Stomach (tissue), 9 donors: ENCODE measurements around the gene FMO2. TPM values are rescaled to one million over a fixed set of nuclear protein-coding genes. Genes with fewer than 3 reads are reported as not detected.

ENCODE experiments used
- DNase-seq, 2 donors: peaks; one replicate each; pipeline versions ENCODE4 v3.0.0 to v3.0.0-alpha.2; 2013 to 2019
- H3K27ac ChIP-seq, 5 donors: fragments of 200-600 bp in 4 of 5; sonication (generic) in 4 of 5; one replicate each; pipeline ENCODE4 v1.5.1; 2013 to 2019; ENCODE audit warnings: mild to moderate bottlenecking in 1 of 5, moderate library complexity in 1 of 5
- H3K27me3 ChIP-seq, 3 donors: fragments of 200-600 bp; sonication (generic); one replicate each; pipeline ENCODE4 v1.5.1; 2017 to 2019; ENCODE audit warnings: mixed run types in 1 of 3
- H3K36me3 ChIP-seq, 4 donors: fragments of 200-600 bp; sonication (generic); 1 replicate in 3 of 4; 2 replicates in 1 of 4; pipeline ENCODE4 v1.5.1; 2016 to 2019
- H3K4me1 ChIP-seq, 4 donors: fragments of 200-600 bp; sonication (generic); one replicate each; pipeline ENCODE4 v1.5.1; 2016 to 2019
- H3K4me3 ChIP-seq, 4 donors: fragments of 200-600 bp; sonication (generic) in 3 of 4; one replicate each; pipeline ENCODE4 v1.5.1; 2016 to 2019; ENCODE audit warnings: mild to moderate bottlenecking in 1 of 4
- H3K9me3 ChIP-seq, 4 donors: fragments of 200-600 bp; sonication (generic); one replicate each; pipeline ENCODE4 v1.5.1; 2016 to 2019
- EP300 ChIP-seq: sonication (generic); formaldehyde crosslinking; IDR thresholded peaks from one replicate; pipeline ENCODE4 v1.6.1; 2017; ENCODE audit warnings: antibody characterized with exemption
- POLR2A ChIP-seq, 4 donors: fragments of 450-650 bp; IDR thresholded peaks; one replicate each; pipeline ENCODE4 v1.6.1; 2016; ENCODE audit warnings: antibody characterized with exemption in 4 of 4, control low read depth in 2 of 4, mild to moderate bottlenecking in 1 of 4, moderate library complexity in 1 of 4
- POLR2AphosphoS5 ChIP-seq, 3 donors: sonication (generic); formaldehyde crosslinking; IDR thresholded peaks; one replicate each; pipeline ENCODE4 v1.6.1; 2016; ENCODE audit warnings: antibody characterized with exemption in 3 of 3
- WGBS, 5 donors: extraction: QIAGEN DNeasy Blood & Tissue Kit in 3 of 5; methylation state at CpG; one replicate each; pipeline versions ENCODE4 v1.1.5 to v1.1.7; 2013 to 2018; 5-methylcytosine and 5-hydroxymethylcytosine counted together
- intact Hi-C: fragments of 100-400 bp; cut with DNase I; formaldehyde crosslinking; loops from one replicate; pipeline ENCODE4 v1.15.1; 2023; ENCODE audit warnings: low total_unique reads
- polyA plus RNA-seq, 3 donors: library from polyadenylated mRNA; stranded (reverse); fragments of 200-250 nt; gene quantifications; one replicate each; pipeline ENCODE4 v1.2.3, GENCODE V29; 2013
- total RNA-seq, 5 donors: library from RNA; depleted of rRNA; stranded (reverse); fragments of >200 nt; gene quantifications; one replicate each; pipeline versions ENCODE4 v1.1.0 to v1.2.3, GENCODE V29; 2014 to 2016
- TF ChIP-seq, protein P1 (sequence below), 7 experiments: fragments of 450-650 bp in 4 of 7; fragments of 200-600 bp in 3 of 7; sonication (generic) in 3 of 7; IDR thresholded peaks; one replicate each; pipeline ENCODE4 v1.5.1; 2016 to 2019; ENCODE audit warnings: antibody characterized with exemption in 7 of 7, control low read depth in 2 of 7, mild to moderate bottlenecking in 1 of 7
- donor health status: healthy with polysubstance abuse.
- donor health status: Bipolar disorder and iron deficiency.
- donor health status: healthy.

FMO2 gene
- total and polyA plus RNA-seq, 8 donors = 2.8 to 47.3 (median 5.8) TPM; not detected in 1

DNA sequence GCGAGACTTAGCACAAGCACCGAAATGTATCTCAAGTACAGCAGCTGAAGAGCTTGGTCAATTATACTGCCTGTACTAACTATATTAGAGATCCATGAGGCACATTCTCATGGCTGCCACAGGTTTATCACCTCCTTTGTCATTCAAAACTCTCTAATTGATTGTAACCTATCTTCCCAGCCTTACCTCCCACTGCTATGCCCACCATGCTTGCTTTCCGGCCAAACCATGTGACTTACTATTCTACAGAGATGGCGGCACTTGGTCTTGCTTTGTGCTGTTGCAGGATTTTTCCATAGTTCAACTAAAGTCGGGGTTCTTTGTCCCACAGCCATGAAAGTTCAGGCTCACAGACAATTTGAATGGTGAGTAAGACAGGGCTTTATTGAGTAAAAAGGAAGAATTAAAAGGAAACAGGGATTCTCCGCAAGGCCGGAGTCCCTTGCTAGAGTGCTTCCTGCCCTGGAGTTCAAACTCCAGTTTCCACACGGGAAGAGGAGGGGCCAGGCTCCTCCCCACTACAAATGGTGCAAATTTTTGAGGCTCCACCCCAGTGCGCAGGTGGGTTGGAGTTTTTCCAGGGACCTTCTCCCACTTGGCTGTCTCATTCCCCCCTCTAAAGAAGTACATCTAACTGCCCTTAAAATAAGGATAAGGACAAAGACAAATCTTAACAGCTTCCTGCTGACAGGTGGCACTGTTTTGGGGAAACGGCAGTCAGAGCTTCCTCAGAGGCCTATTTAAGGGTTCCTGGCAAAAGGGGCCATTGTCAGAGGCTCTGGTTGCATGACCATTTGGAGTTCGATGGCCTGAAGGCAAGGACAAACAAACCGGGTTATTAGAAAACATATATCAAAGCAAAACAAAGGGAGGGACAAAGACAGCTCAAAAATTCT lies 28.7 kb downstream of the FMO2 start:
- intact Hi-C loops = no loop called here
- no peaks in the 10 kb centered on the region for H3K36me3 ChIP-seq
- 79 to 84% (median 82%) methylated on average over 12 of the region's 12 CpGs for WGBS, 5 donors
- no peak for TF ChIP-seq EP300
- no peak for TF ChIP-seq POLR2AphosphoS5 (IDR thresholded peaks at IDR 0.05)
- no peak for TF ChIP-seq POLR2A (IDR thresholded peaks at IDR 0.05)
- TF ChIP-seq, protein P1, sequence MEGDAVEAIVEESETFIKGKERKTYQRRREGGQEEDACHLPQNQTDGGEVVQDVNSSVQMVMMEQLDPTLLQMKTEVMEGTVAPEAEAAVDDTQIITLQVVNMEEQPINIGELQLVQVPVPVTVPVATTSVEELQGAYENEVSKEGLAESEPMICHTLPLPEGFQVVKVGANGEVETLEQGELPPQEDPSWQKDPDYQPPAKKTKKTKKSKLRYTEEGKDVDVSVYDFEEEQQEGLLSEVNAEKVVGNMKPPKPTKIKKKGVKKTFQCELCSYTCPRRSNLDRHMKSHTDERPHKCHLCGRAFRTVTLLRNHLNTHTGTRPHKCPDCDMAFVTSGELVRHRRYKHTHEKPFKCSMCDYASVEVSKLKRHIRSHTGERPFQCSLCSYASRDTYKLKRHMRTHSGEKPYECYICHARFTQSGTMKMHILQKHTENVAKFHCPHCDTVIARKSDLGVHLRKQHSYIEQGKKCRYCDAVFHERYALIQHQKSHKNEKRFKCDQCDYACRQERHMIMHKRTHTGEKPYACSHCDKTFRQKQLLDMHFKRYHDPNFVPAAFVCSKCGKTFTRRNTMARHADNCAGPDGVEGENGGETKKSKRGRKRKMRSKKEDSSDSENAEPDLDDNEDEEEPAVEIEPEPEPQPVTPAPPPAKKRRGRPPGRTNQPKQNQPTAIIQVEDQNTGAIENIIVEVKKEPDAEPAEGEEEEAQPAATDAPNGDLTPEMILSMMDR (IDR thresholded peaks at IDR 0.05) = no peak
- DNase-seq = no peak
- H3K9me3 ChIP-seq = no peaks in the 10 kb centered on the region
- H3K4me1 ChIP-seq = peaks cover 0 to 43% (median 17%) of the 10 kb centered on the region in 4 donors
- no peak overlapping the region for H3K4me3 ChIP-seq
- no peaks in the 10 kb centered on the region for H3K27me3 ChIP-seq
- peak overlapping the region in 1 of 5 donors; percentile 22 for H3K27ac ChIP-seq

DNA sequence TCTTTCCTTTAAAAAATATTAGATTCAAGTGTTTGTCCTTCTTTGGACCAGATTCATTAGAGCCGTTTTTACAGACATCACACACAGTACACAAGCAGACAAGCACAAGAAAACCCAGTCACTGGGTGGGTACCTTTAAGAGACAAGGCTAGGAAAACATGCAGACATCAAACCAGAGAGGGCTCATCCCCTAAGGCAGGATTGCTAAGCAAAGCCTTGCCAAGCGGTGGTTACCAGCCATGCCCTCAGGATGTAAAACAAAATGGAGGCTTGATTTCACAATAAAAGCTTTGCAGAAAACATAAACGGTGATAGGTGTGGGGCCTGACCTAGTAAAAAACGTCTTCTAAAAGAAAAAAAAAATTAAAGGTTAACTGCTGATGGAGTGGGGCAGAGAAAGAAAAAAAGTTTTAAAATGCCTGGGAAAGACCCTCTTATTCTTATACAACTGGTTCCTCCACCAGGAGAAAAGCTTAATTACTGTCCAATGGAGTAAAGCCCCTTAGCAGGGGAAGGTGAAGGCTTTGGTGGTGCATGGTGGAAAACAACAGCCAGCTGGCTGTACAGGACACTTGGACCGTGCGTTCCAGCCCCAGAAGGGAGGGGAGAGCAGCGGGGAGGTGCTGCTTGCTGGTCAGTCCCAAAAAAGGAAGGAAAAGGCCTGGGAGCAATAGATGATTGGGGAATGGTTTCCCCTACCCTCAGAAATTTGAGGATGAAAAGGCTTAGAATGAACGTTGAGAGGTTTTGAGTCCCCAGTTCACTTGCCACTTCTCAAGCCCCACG lies 32.8 kb downstream of the FMO2 start:
- no peak for DNase-seq
- Histone ChIP-seq H3K4me1 (peaks cover 10 to 62% (median 32%) of the 10 kb centered on the region in 4 donors), H3K36me3 (no peaks in the 10 kb centered on the region), H3K4me3 (no peak overlapping the region), H3K27me3 (no peaks in the 10 kb centered on the region), H3K9me3 (no peaks in the 10 kb centered on the region), H3K27ac (peak overlapping the region; percentile 78 to 90 (median 85))
- TF ChIP-seq POLR2AphosphoS5 (IDR thresholded peaks at IDR 0.05) = no peak
- TF ChIP-seq, protein P1 (IDR thresholded peaks at IDR 0.05) = no peak
- TF ChIP-seq EP300 = no peak
- TF ChIP-seq POLR2A (IDR thresholded peaks at IDR 0.05) = no peak
- intact Hi-C loops = no loop called here
- 82 to 90% (median 84%) methylated on average over 9 of the region's 9 CpGs for WGBS, 5 donors

DNA sequence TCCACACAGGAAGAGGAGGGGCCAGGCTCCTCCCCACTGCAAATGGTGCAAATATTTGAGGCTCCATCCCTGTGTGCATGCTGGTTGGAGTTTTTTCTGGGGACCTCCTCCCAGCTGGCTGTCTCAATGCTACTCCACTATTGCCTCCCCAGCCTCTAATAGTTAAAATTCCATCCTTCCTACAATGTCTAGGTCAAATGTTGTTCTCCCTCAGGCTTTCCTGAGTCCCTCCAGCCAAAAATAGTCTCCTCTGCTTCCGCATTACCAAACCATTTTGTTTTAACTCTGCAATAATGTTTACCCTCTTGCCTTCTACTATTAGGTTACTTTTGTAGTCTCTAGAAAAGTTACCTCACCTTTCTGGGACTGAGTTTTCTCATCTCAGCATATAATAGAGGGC lies 33.6 kb downstream of the FMO2 start:
- no peak for DNase-seq
- H3K4me3 ChIP-seq = no peak overlapping the region
- peak overlapping the region; percentile 78 to 90 (median 85) for H3K27ac ChIP-seq
- no peaks in the 10 kb centered on the region for H3K27me3 ChIP-seq
- 15 to 47% (median 32%) methylated on average over 1 of the region's 1 CpG for WGBS, 5 donors
- intact Hi-C loops = no loop called here
- H3K4me1 ChIP-seq = peaks cover 10 to 67% (median 39%) of the 10 kb centered on the region in 4 donors
- H3K36me3 ChIP-seq = no peaks in the 10 kb centered on the region
- TF ChIP-seq POLR2A (IDR thresholded peaks at IDR 0.05) (no peak), POLR2AphosphoS5 (IDR thresholded peaks at IDR 0.05) (no peak), EP300 (no peak)
- TF ChIP-seq, protein P1 (IDR thresholded peaks at IDR 0.05) = no peak
- H3K9me3 ChIP-seq = no peaks in the 10 kb centered on the region

DNA sequence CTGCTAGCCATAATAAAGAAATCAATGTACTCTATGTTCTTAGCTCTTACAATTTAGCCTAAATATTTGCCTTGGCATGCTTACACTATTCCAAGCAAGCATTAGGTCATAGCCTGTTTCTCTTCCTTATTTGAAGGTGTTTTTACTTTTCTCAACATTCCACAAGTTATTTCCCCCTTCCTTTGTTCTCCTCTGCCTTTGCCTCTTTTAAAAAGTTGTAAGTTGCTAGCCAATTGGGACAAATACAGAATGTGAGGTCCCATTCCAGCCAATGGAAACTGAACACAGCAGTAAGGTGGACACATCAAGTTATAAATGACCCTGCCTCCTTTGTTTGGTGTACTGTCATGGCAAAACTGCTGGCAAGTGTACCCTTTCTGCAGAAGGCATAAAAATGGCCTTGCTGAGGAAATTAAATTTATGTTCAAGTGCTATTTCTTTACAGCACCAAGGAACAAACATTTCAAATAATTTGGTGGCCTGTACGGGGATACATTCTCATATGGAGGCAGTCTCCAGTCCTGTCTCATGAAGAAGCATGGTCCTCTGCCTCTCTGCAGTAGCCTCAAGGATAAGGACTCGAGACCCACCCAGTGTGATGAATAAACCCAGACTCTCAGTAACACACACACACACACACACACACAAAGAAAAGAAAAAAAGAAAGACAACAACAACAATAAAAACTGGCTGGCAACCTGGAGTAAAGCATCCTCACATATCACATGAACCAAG lies 34.4 kb downstream of the FMO2 start:
- peak in 1 of 2 donors; percentile 30 for DNase-seq
- intact Hi-C loops = no loop called here
- Histone ChIP-seq H3K4me3 (no peak overlapping the region), H3K9me3 (no peaks in the 10 kb centered on the region), H3K27me3 (no peaks in the 10 kb centered on the region), H3K27ac (peak overlapping the region; percentile 73 to 90 (median 85)), H3K36me3 (no peaks in the 10 kb centered on the region), H3K4me1 (peaks cover 10 to 66% (median 40%) of the 10 kb centered on the region in 4 donors)
- peak in 1 of 3 donors; percentile 51 for TF ChIP-seq POLR2AphosphoS5 (IDR thresholded peaks at IDR 0.05)
- TF ChIP-seq, protein P1 (IDR thresholded peaks at IDR 0.05) = no peak
- no peak for TF ChIP-seq POLR2A (IDR thresholded peaks at IDR 0.05)
- no peak for TF ChIP-seq EP300
- 34 to 70% (median 57%) methylated on average over 2 of the region's 2 CpGs for WGBS, 5 donors
